HCT116 (cell line): Measurements from ENCODE around the gene TAF6L. TPM values are rescaled to one million over a fixed set of nuclear protein-coding genes. Genes with fewer than 3 reads are reported as not detected.
"Not testable (repeated sequence)": the region's sequence is repeated elsewhere in the genome, so short reads cannot be mapped to it uniquely, and the experiment has no call there.

Experiments
- ATAC-seq: fragments of 200-7000 bp; cut with Tn5 transposase; 2 replicates; pipeline ENCODE4 v1.9.1; 2020; ENCODE audit warnings: mild to moderate bottlenecking, moderate library complexity
- BruUV-seq: library from RNA; stranded (reverse); fragments of 400-500 nt; replicated peaks from 2 replicates; lab custom pipeline; 2021; lab: Mats Ljungman, UMichigan
- CTCF ChIA-PET: fragments of 300-600 bp; sonication (Branson Sonifier 250); formaldehyde crosslinking; loops from one replicate; lab custom pipeline; 2021; ENCODE audit warnings: antibody characterized with exemption; lab: Charles Lee
- POLR2A ChIA-PET: fragments of 300-600, 350-600 bp; sonication (Branson Sonifier 250); formaldehyde crosslinking; loops from one replicate; lab custom pipeline; 2021; ENCODE audit warnings: antibody characterized with exemption; lab: Charles Lee
- RAD21 ChIA-PET, 2 experiments: fragments of 300-600 bp; sonication (Branson Sonifier 250); formaldehyde crosslinking; loops; one replicate each; lab custom pipeline; 2023; ENCODE audit warnings: low total read pairs in 2 of 2; ENCODE audit not compliant: uncharacterized antibody in 2 of 2, unreplicated experiment in 2 of 2, low non-redundant PET in 1 of 2; lab: Charles Lee
- DNase-seq: peaks from one replicate; pipeline ENCODE4 v3.0.0-alpha.2; 2010; ENCODE audit warnings: low read depth, low spot score
- H2AFZ ChIP-seq: fragments of 200-600 bp; shearing (Covaris generic), sonication (generic); 2 replicates; pipeline ENCODE4 v1.6.1; 2017; ENCODE audit warnings: low read depth, mixed run types, mixed read lengths, antibody characterized with exemption, low read length; ENCODE audit not compliant: poor library complexity, severe bottlenecking
- H3K27ac ChIP-seq: 2 replicates; pipeline ENCODE4 v1.5.1; 2012; ENCODE audit warnings: low read depth, low read length
- H3K27me3 ChIP-seq: fragments of 200-600 bp; sonication (generic); 2 replicates; pipeline ENCODE4 v1.6.1; 2016; ENCODE audit warnings: mixed run types, low read length, mixed read lengths; ENCODE audit not compliant: insufficient read depth
- H3K36me3 ChIP-seq, 2 experiments: fragments of 200-500 bp in 1 of 2; fragments of 200-600 bp in 1 of 2; sonication (Bioruptor generic) in 1 of 2; sonication (generic) in 1 of 2; 2 replicates each; pipeline versions ENCODE4 v1.5.1 to v1.6.1; 2014 to 2016; ENCODE audit warnings: low read length in 2 of 2, inconsistent platforms in 1 of 2, mixed read lengths in 1 of 2, mixed run types in 1 of 2; ENCODE audit not compliant: insufficient read depth in 2 of 2, control insufficient read depth in 1 of 2
- H3K4me1 ChIP-seq, 2 experiments: fragments of 200-600 bp in 1 of 2; sonication (generic) in 1 of 2; 2 replicates each; pipeline versions ENCODE4 v1.5.1 to v1.6.1; 2012 to 2017; ENCODE audit warnings: low read length in 2 of 2, inconsistent platforms in 1 of 2, mild to moderate bottlenecking in 1 of 2, mixed read lengths in 1 of 2, mixed run types in 1 of 2, moderate library complexity in 1 of 2; ENCODE audit not compliant: insufficient read depth in 2 of 2, control insufficient read depth in 1 of 2
- H3K4me2 ChIP-seq: fragments of 200-600 bp; sonication (generic); 2 replicates; pipeline ENCODE4 v1.6.1; 2017; ENCODE audit warnings: mixed run types, low read length, mixed read lengths
- H3K4me3 ChIP-seq, 2 experiments: fragments of 200-600 bp in 1 of 2; sonication (generic) in 1 of 2; replicated peaks in 1 of 2; 2 replicates each; pipeline ENCODE4 v1.5.1; 2011 to 2016; ENCODE audit warnings: low read length in 2 of 2, control low read depth in 1 of 2, low read depth in 1 of 2, mild to moderate bottlenecking in 1 of 2, mixed read lengths in 1 of 2, mixed run types in 1 of 2
- H3K79me2 ChIP-seq: fragments of 200-600 bp; sonication (generic); 2 replicates; pipeline ENCODE4 v1.6.1; 2017; ENCODE audit warnings: mild to moderate bottlenecking, mixed run types, low read length, moderate library complexity, mixed read lengths; ENCODE audit not compliant: insufficient read depth
- H3K9ac ChIP-seq: fragments of 200-600 bp; sonication (generic); 2 replicates; pipeline ENCODE4 v1.6.1; 2016; ENCODE audit warnings: low read length, mixed read lengths
- H3K9me2 ChIP-seq: fragments of 200-600 bp; sonication (generic), shearing (Covaris generic); 2 replicates; pipeline ENCODE4 v1.6.1; 2017; ENCODE audit warnings: mixed run types, mild to moderate bottlenecking, moderate library complexity; ENCODE audit not compliant: insufficient read depth
- H3K9me3 ChIP-seq, 2 experiments: fragments of 200-500 bp in 1 of 2; fragments of 200-600 bp in 1 of 2; sonication (Bioruptor generic) in 1 of 2; sonication (generic) in 1 of 2; 2 replicates each; pipeline ENCODE4 v1.6.1; 2014 to 2017; ENCODE audit warnings: low read length in 2 of 2, mixed read lengths in 2 of 2, inconsistent platforms in 1 of 2, low read depth in 1 of 2, mild to moderate bottlenecking in 1 of 2, mixed run types in 1 of 2, moderate library complexity in 1 of 2; ENCODE audit not compliant: control insufficient read depth in 1 of 2, insufficient read depth in 1 of 2
- H4K20me1 ChIP-seq: fragments of 200-600 bp; sonication (generic), shearing (Covaris generic); 2 replicates; pipeline ENCODE4 v1.6.1; 2017; ENCODE audit warnings: mixed run types, mild to moderate bottlenecking, moderate library complexity; ENCODE audit not compliant: insufficient read depth
- SP1 ChIP-seq: IDR thresholded peaks from 2 replicates; pipeline ENCODE4 v1.6.1; 2012; ENCODE audit warnings: low read depth
- ZFX ChIP-seq: fragments of 450-650 bp; IDR thresholded peaks from 2 replicates; pipeline ENCODE4 v1.6.1; 2017
- intact Hi-C: fragments of 100-400 bp; cut with micrococcal nuclease; formaldehyde crosslinking; loops from 2 replicates; pipeline ENCODE4 v1.10.0; 2022
- total RNA-seq: library from RNA; stranded (reverse); gene quantifications from one replicate; pipeline ENCODE4 v1.2.1, GENCODE V29; 2021; ENCODE audit not compliant: unreplicated experiment

Gene TAF6L
- total RNA-seq, 1 experiment from 2014 or later, result 24.2 TPM

- H3K27me3 ChIP-seq, intact Hi-C loops, H3K9ac ChIP-seq, H3K9me2 ChIP-seq, H4K20me1 ChIP-seq, ATAC-seq, H3K4me2 ChIP-seq, H2AFZ ChIP-seq, H3K4me3 ChIP-seq, H3K9me3 ChIP-seq, H3K27ac ChIP-seq, DNase-seq, BruUV-seq, RAD21 ChIA-PET: not testable (repeated sequence)
- peaks cover 7 to 26% of the 10 kb centered on the region in 2 experiments for H3K4me1 ChIP-seq
- peaks cover 23% of the 10 kb centered on the region for H3K79me2 ChIP-seq
- POLR2A ChIA-PET, result interaction anchor here (1.1 to 1.7 kb wide), 3 partner anchors 13 to 22 kb away, joined by 3 to 11 read pairs (median 5); partner anchors contain the start of gene NXF1
- H3K36me3 ChIP-seq, result peaks cover 20 to 29% of the 10 kb centered on the region in 2 experiments
- CTCF ChIA-PET, result interaction anchor here (1.1 to 1.7 kb wide), 2 partner anchors 12 to 42 kb away, joined by 3 read pairs; no protein-coding TSS in a partner anchor
Observed at GRCh38 chr11:62828130-62828529, 56.9 kb downstream of the TAF6L start.

GRCh38 chr11:62830904-62831519 lies 59.8 kb downstream of the TAF6L start:
- intact Hi-C loops, result no loop called here

More at GRCh38 chr11:62830904-62831519, 59.8 kb downstream of the TAF6L start:
- TF ChIP-seq ZFX (peak; percentile 28; the same call in 1 of the 2 replicates), SP1 (no peak)
- POLR2A ChIA-PET, result interaction anchor here (0.7 to 2.8 kb wide), 13 partner anchors 10 to 257 kb away, joined by 3 to 113 read pairs (median 8); partner anchors contain the start of genes C11orf98, CSKMT, HNRNPUL2 and LBHD1
- Histone ChIP-seq H3K27ac (peak overlapping the region; percentile 64), H3K9me2 (no peaks in the 10 kb centered on the region), H3K4me3 (peak overlapping the region; percentile 86 to 93), H3K9me3 (no peaks in the 10 kb centered on the region), H4K20me1 (no peaks in the 10 kb centered on the region; the same call in 1 of the 2 replicates), H3K27me3 (no peaks in the 10 kb centered on the region), H3K36me3 (peaks cover 25% of the 10 kb centered on the region in 2 experiments), H3K4me2 (peak overlapping the region; percentile 92), H2AFZ (no peak overlapping the region), H3K4me1 (peaks cover 7 to 30% of the 10 kb centered on the region in 2 experiments), H3K79me2 (peaks cover 44% of the 10 kb centered on the region), H3K9ac (peak overlapping the region; percentile 92)
- ATAC-seq (peak; percentile 5; the same call in 1 of the 2 replicates), DNase-seq (peak; percentile 22)
- no TSS peak for BruUV-seq
- RAD21 ChIA-PET, result interaction anchor here in 1 of 2 experiments (1.0 kb wide), 1 partner anchor 9 kb away, joined by 3 read pairs; no protein-coding TSS in a partner anchor
- CTCF ChIA-PET, result interaction anchor here (1.3 kb wide), 1 partner anchor 44 kb away, joined by 4 read pairs; the partner anchor contains the start of gene TMEM179B
